CD8-positive, alpha-beta memory T cell (primary cell): ENCODE data around the gene APPL1. TPM values are rescaled to one million over a fixed set of nuclear protein-coding genes. Genes with fewer than 3 reads are reported as not detected.
"Not testable (repeated sequence)": the region's sequence is repeated elsewhere in the genome, so short reads cannot be mapped to it uniquely, and the experiment has no call there.

ENCODE experiments used
- CTCF ChIA-PET: fragments of 350-600 bp; sonication (Branson Sonifier 250); formaldehyde crosslinking; loops from one replicate; lab custom pipeline; 2021; ENCODE audit warnings: antibody characterized with exemption; lab: Charles Lee
- POLR2A ChIA-PET: fragments of 350-600 bp; sonication (Branson Sonifier 250); formaldehyde crosslinking; loops from one replicate; lab custom pipeline; 2021; ENCODE audit warnings: antibody characterized with exemption; lab: Charles Lee
- DNase-seq, 5 donors: peaks; one replicate each; pipeline versions ENCODE4 v3.0.0 to v3.0.0-alpha.2; 2020 to 2022; ENCODE audit warnings: mixed read lengths in 1 of 5
- H3K27ac ChIP-seq: one replicate; pipeline ENCODE4 v1.7.0; 2013; ENCODE audit warnings: low read depth, mild to moderate bottlenecking, low read length, moderate library complexity
- H3K27me3 ChIP-seq: 2 replicates; pipeline ENCODE4 v1.7.0; 2013; ENCODE audit warnings: low read length, mild to moderate bottlenecking; ENCODE audit not compliant: insufficient read depth, poor library complexity, severe bottlenecking
- H3K36me3 ChIP-seq: 2 replicates; pipeline ENCODE4 v1.7.0; 2013; ENCODE audit warnings: mild to moderate bottlenecking, low read length, moderate library complexity; ENCODE audit not compliant: insufficient read depth
- H3K4me1 ChIP-seq: 2 replicates; pipeline ENCODE4 v1.7.0; 2013; ENCODE audit warnings: mild to moderate bottlenecking, low read length, moderate library complexity; ENCODE audit not compliant: insufficient read depth
- H3K4me3 ChIP-seq: 2 replicates; pipeline ENCODE4 v1.7.0; 2013; ENCODE audit warnings: mild to moderate bottlenecking, low read length
- H3K9me3 ChIP-seq: 2 replicates; pipeline ENCODE4 v1.7.0; 2013; ENCODE audit warnings: mild to moderate bottlenecking, low read length
- H3K27ac Mint-ChIP-seq, 8 donors: one replicate each; pipeline ENCODE4 v1.8.0; 2020 to 2021; ENCODE audit warnings: mixed read lengths in 8 of 8, mild to moderate bottlenecking in 6 of 8, inconsistent platforms in 3 of 8, moderate library complexity in 3 of 8
- H3K27me3 Mint-ChIP-seq, 2 donors: one replicate each; pipeline ENCODE4 v1.8.0; 2020 to 2021; ENCODE audit warnings: mixed read lengths in 2 of 2, mild to moderate bottlenecking in 1 of 2, moderate library complexity in 1 of 2
- H3K36me3 Mint-ChIP-seq, 3 donors: one replicate each; pipeline ENCODE4 v1.8.0; 2020 to 2021; ENCODE audit warnings: mixed read lengths in 3 of 3, inconsistent platforms in 1 of 3, mild to moderate bottlenecking in 1 of 3
- H3K4me1 Mint-ChIP-seq, 3 donors: one replicate each; pipeline ENCODE4 v1.8.0; 2020 to 2021; ENCODE audit warnings: mixed read lengths in 3 of 3, inconsistent platforms in 1 of 3, mild to moderate bottlenecking in 1 of 3
- H3K4me3 Mint-ChIP-seq, 7 donors: one replicate each; pipeline ENCODE4 v1.8.0; 2020 to 2021; ENCODE audit warnings: mixed read lengths in 7 of 7, mild to moderate bottlenecking in 6 of 7, moderate library complexity in 4 of 7, inconsistent platforms in 2 of 7
- H3K9me3 Mint-ChIP-seq, 5 donors: one replicate each; pipeline ENCODE4 v1.8.0; 2020 to 2022; ENCODE audit warnings: mixed read lengths in 5 of 5, mild to moderate bottlenecking in 3 of 5, moderate library complexity in 2 of 5, inconsistent platforms in 1 of 5
- polyA plus RNA-seq: library from polyadenylated mRNA; unstranded; fragments of 300-500 nt; fragmentation: Illumina TruSeq; gene quantifications from one replicate; pipeline ENCODE4 v1.2.3, GENCODE V29; 2021
- total RNA-seq, 2 experiments: library from RNA; stranded (reverse); gene quantifications; one replicate each; pipeline ENCODE4 v1.2.3, GENCODE V29; 2021

The APPL1 gene
- total and polyA plus RNA-seq, 3 experiments from 2014 or later, result 35.9 to 43.5 (median 36.1) TPM

DNA sequence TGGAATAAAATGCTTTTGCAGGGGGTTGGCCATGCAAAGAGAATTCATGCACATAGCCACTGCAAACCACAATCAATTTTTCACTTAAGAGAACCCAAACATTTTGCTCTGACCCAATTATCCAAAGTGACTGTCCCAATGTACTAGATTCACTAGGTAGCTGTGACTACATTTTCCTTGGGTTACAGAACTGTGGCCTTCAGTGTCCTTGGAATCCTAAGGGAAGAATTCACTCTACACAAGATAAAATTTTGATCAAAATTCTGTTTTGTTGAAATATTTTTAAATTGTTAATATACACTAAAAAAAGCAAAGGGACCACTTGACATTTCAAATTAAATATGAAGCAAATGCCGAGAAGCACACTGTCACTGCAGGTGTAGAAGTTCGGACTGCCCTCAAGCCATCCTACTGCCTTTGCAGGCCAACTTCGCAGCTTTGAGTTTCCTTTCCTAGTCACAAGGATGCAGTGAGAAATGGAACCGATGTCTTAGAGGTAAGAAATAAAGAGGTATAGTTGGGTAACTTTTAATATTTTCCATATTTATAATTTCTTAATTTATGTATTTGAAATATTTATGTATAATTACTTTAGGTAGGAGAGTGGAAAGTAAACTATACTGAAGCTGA lies 65.5 kb downstream of the APPL1 start:
- Mint-ChIP-seq H3K27ac (no peak overlapping the region), H3K4me3 (no peak overlapping the region), H3K36me3 (no peaks in the 10 kb centered on the region), H3K27me3 (peaks cover 19 to 46% of the 10 kb centered on the region in 2 donors), H3K9me3 (peaks cover 0 to 3% (median 0%) of the 10 kb centered on the region in 5 donors), H3K4me1 (no peaks in the 10 kb centered on the region)
- Histone ChIP-seq H3K4me3 (no peak overlapping the region), H3K4me1 (no peaks in the 10 kb centered on the region), H3K27me3 (no peaks in the 10 kb centered on the region), H3K36me3 (no peaks in the 10 kb centered on the region), H3K9me3 (no peaks in the 10 kb centered on the region), H3K27ac (no peak overlapping the region)
- CTCF ChIA-PET, result no interaction called here
- DNase-seq, result no peak
- POLR2A ChIA-PET, result no interaction called here

DNA sequence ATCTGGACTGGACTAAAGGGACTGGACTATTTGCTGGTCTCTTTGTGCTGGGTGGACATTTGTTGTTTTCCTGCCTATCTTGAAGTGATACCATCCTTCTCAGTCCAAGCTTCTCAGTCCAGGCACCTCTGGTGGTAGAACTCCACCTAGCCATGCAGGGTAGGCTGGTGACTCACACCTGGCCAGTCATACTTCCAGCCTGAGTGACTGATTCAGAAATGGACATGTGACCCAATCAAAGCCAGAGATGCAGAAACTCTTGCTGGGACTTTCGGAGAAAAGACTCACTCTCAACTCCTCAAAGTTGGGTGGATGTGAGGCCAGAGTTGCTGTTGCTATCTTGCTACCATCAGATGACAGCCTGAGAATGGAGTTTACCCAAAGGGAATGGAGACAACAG lies 70.5 kb downstream of the APPL1 start:
- Histone ChIP-seq H3K36me3 (no peaks in the 10 kb centered on the region), H3K4me1 (no peaks in the 10 kb centered on the region), H3K27me3 (no peaks in the 10 kb centered on the region), H3K9me3 (no peaks in the 10 kb centered on the region), H3K27ac (no peak overlapping the region), H3K4me3 (no peak overlapping the region)
- Mint-ChIP-seq H3K9me3 (no peaks in the 10 kb centered on the region), H3K36me3 (no peaks in the 10 kb centered on the region), H3K27me3 (peaks cover 15 to 46% of the 10 kb centered on the region in 2 donors), H3K4me1 (no peaks in the 10 kb centered on the region), H3K27ac (no peak overlapping the region), H3K4me3 (no peak overlapping the region)
- ChIA-PET CTCF (no interaction called here), POLR2A (no interaction called here)
- no peak for DNase-seq

DNA sequence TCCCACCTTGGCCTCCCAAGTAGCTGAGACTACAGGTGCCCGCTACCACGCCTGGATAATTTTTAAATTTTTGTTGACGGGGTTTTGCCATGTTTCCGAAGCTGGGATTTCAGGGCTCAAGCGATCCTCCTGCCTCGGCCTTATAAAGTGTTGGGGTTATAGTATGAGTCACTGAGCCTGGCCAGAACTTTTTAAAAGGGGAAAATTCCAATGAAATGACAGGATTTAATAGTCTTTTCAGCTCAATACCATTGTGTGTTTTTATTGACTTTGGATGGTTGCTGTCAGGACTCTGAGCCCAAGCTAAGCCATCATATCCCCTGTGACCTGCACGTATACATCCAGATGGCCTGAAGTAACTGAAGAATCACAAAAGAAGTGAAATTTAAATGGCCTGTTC lies 76.0 kb downstream of the APPL1 start:
- CTCF ChIA-PET, H3K4me3 Mint-ChIP-seq, H3K4me3 ChIP-seq, H3K9me3 ChIP-seq, H3K4me1 Mint-ChIP-seq, DNase-seq, POLR2A ChIA-PET, H3K36me3 ChIP-seq, H3K27me3 ChIP-seq, H3K27ac Mint-ChIP-seq, H3K36me3 Mint-ChIP-seq, H3K9me3 Mint-ChIP-seq, H3K27ac ChIP-seq, H3K4me1 ChIP-seq: not testable (repeated sequence)
- H3K27me3 Mint-ChIP-seq, result peaks cover 14 to 39% of the 10 kb centered on the region in 2 donors

DNA sequence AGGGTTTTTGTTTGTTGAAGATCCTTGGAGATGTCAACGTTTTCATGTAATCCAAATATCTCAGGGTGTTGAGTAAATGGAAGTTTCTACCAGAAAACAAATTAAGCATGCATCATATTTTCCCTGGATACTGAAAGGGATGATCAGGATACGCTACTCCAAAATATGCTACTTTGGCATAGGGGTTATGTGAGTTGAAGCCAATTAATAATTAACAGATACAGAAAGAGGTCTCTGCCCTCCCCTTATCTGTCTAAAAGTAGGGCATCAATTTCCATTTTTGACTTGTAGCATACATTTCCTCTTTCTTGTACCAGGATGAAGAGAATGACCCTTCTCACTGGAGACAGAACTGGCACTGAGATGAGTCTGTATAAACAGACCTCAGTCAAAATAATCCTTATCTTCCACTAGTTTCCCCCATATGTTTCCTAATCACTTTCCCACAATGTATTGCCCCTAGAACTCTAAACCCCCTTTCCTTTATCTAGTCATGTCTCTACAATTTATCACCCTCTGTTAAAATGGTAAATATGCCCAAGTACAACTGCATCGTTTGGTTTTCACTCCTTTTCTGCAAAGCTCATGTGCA lies 82.3 kb downstream of the APPL1 start:
- Mint-ChIP-seq H3K27me3 (peaks cover 2 to 15% of the 10 kb centered on the region in 2 donors), H3K4me3 (no peak overlapping the region), H3K36me3 (no peaks in the 10 kb centered on the region), H3K9me3 (no peaks in the 10 kb centered on the region), H3K27ac (no peak overlapping the region), H3K4me1 (no peaks in the 10 kb centered on the region)
- no peak for DNase-seq
- no peaks in the 10 kb centered on the region for H3K4me1 ChIP-seq
- H3K27ac ChIP-seq, result no peak overlapping the region
- no peaks in the 10 kb centered on the region for H3K27me3 ChIP-seq
- H3K9me3 ChIP-seq, result no peaks in the 10 kb centered on the region
- no peak overlapping the region for H3K4me3 ChIP-seq
- CTCF ChIA-PET, result no interaction called here
- no peaks in the 10 kb centered on the region for H3K36me3 ChIP-seq
- POLR2A ChIA-PET, result no interaction called here

DNA sequence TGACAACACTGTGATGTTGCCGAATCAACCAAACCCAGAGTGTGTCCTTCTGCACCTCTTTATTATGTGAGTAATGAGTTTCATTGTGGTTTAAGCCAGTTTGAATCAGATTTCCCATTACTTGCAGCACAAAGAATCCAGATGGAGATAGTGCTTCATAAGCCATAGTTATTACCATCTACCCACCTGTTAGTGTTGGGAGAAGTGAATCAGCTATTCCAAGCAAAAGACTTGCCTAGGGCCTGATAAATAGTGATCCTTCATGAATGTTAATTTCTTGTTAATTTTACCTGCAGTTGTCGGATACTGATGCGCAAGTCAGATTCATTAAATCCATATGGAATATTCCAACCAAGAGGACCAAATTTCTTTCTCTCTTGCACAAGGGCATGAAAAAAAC lies 86.7 kb downstream of the APPL1 start:
- H3K4me1 Mint-ChIP-seq, result no peaks in the 10 kb centered on the region
- no peak for DNase-seq
- H3K9me3 ChIP-seq, result no peaks in the 10 kb centered on the region
- POLR2A ChIA-PET, result no interaction called here
- H3K9me3 Mint-ChIP-seq, result peaks cover 0 to 10% (median 3%) of the 10 kb centered on the region in 5 donors
- no peak overlapping the region for H3K4me3 Mint-ChIP-seq
- H3K36me3 ChIP-seq, result no peaks in the 10 kb centered on the region
- no peak overlapping the region for H3K27ac ChIP-seq
- H3K27me3 ChIP-seq, result no peaks in the 10 kb centered on the region
- H3K36me3 Mint-ChIP-seq, result no peaks in the 10 kb centered on the region
- peaks cover 4 to 33% of the 10 kb centered on the region in 2 donors for H3K27me3 Mint-ChIP-seq
- H3K27ac Mint-ChIP-seq, result no peak overlapping the region
- CTCF ChIA-PET, result no interaction called here
- no peaks in the 10 kb centered on the region for H3K4me1 ChIP-seq
- H3K4me3 ChIP-seq, result no peak overlapping the region

Other genes starting within 250 kb of the APPL1 start
- not detected for gene SPATA12, start 167.1 kb upstream of the APPL1 start, total RNA-seq
- gene SPATA12, start 167.1 kb upstream of the APPL1 start, polyA plus RNA-seq, result not detected
- gene IL17RD, start 62.4 kb upstream of the APPL1 start, total RNA-seq, result under 1 TPM; 0.04 TPM
- not detected for gene IL17RD, start 62.4 kb upstream of the APPL1 start, polyA plus RNA-seq
- under 1 TPM in 1 of 2 experiments, not detected in 1; 0.44 TPM for gene HESX1, start 27.8 kb upstream of the APPL1 start, total RNA-seq
- gene HESX1, start 27.8 kb upstream of the APPL1 start, polyA plus RNA-seq, result not detected
- not detected for gene ASB14, start 65.0 kb downstream of the APPL1 start, total RNA-seq
- 0.24 TPM for gene ASB14, start 65.0 kb downstream of the APPL1 start, polyA plus RNA-seq